ENCODE data around the gene TRPM3. TPM values are rescaled to one million over a fixed set of nuclear protein-coding genes. Genes with fewer than 3 reads are reported as not detected.

Gene TRPM3
- total and polyA plus RNA-seq, 2 of the 13 experiments (the other 11 are each of a cell fraction or from before 2014, with no cell fraction given) = not detected

DNA sequence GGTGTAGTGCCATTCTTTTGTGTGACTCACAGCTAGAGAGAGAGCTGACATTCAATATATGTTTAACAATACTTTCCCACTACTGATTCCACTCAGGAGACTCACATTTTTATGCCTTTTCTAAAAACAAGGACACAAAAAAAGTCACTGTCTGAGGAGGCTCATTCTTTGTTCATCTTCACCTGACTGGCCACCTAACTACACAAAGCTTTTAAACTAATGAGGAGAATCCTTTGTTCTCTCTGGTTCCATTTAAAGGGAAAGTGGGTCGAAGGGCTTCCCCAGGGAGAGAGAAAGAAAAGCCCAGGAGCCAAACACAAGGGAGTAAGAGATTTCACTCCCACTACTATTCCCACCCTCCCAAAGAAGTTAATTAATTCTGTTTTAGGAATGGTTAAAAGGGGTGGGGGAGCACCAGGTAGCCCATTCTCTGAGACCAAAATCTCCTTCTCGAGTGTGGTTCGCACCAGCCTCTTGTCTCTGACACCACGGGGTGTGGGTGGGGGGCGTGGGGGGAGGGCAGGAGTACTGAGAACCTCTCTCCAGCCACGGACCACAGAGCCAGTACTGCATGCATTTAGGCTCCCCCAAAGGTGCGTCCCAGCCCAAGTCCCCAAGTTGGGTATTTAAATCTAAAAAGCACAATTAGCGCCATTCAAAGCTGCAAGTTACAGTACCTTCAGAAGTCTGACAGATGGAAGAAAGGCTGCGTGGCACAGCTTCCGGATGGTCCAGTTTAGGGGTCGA lies 747 bp downstream of the TRPM3 start:
- H3K4me1 ChIP-seq (ENCODE audit: insufficient read depth, low read length) = no peaks in the 10 kb centered on the region
- no peak overlapping the region for H2AFZ ChIP-seq (ENCODE audit: low read length)
- H3K27ac ChIP-seq (ENCODE audit: extremely low read length, insufficient read depth, low read length) = no peak overlapping the region
- DNase-seq (ENCODE audit: low spot score) (no peak), ATAC-seq (no peak), FAIRE-seq (no peak)
- ChIA-PET CTCF (ENCODE audit: low intra/inter-chr PET ratio, low total read pairs) (no interaction called here), POLR2A (no interaction called here)
- in situ Hi-C loops (cut with HindIII; ENCODE audit: extremely low pct_ligation_motif_present, low pct_unique_long_range_greater_than_20kb) = no loop called here
- no peak overlapping the region for H3K4me3 ChIP-seq (replicated peaks in 1 of 3; ENCODE audit: insufficient read depth in 1 of 3, low read depth in 2 of 3, low read length in 3 of 3)
- no peaks in the 10 kb centered on the region for H3K79me2 ChIP-seq (ENCODE audit: insufficient read depth, low read length)
- no peaks in the 10 kb centered on the region for H4K20me1 ChIP-seq (ENCODE audit: insufficient read depth, low read length)
- H3K4me2 ChIP-seq (ENCODE audit: low read depth, low read length) = no peak overlapping the region
- no peak overlapping the region for H3K9ac ChIP-seq (ENCODE audit: insufficient read depth, low read depth, low read length)
- TF ChIP-seq SOX5 (CRISPR knock-in tag; IDR thresholded peaks at IDR 0.05; ENCODE audit: borderline replicate concordance) = no peak
- no peak for TF ChIP-seq HES4 (CRISPR knock-in tag; IDR thresholded peaks at IDR 0.05; ENCODE audit: borderline replicate concordance)
- TF ChIP-seq TCF7 (IDR thresholded peaks at IDR 0.05; ENCODE audit: low read depth) = no peak
- no peak for TF ChIP-seq ZNF451 (CRISPR knock-in tag; IDR thresholded peaks at IDR 0.05)
- no peak for TF ChIP-seq SYNCRIP (IDR thresholded peaks at IDR 0.05; ENCODE audit: insufficient read depth, low read depth, low read length)
- TF ChIP-seq, protein P1, sequence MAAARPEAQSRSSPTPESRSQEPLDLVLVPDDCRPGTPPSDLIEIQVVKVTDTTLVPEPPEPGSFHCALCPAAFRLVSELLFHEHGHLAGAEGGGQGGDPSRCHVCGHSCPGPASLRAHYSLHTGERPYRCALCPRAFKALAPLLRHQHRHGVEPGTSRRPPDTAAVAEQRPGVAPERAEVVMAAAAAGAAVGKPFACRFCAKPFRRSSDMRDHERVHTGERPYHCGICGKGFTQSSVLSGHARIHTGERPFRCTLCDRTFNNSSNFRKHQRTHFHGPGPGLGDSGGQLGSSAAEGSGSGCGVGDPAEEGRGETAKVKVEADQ (CRISPR knock-in tag; IDR thresholded peaks at IDR 0.05; ENCODE audit: borderline replicate concordance) = no peak
- TF ChIP-seq ZBTB8A (CRISPR knock-in tag; IDR thresholded peaks at IDR 0.05; ENCODE audit: borderline replicate concordance, low read depth) = no peak
- TF ChIP-seq ZNF549 (CRISPR knock-in tag; IDR thresholded peaks at IDR 0.05) = no peak
- TF ChIP-seq DNMT3B (CRISPR knock-in tag; conservative IDR thresholded peaks at IDR 0.05) = no peak
- no peaks in the 10 kb centered on the region for H3K27me3 ChIP-seq (ENCODE audit: control insufficient read depth in 1 of 2, insufficient read depth in 2 of 2, low read length in 2 of 2)
- 28% methylated on average over 7 of the region's 11 CpGs for WGBS (ENCODE audit: low lambda C conversion rate)
- no TSS peak for BruUV-seq (replicated peaks)
- no peaks in the 10 kb centered on the region for H3K9me3 ChIP-seq (ENCODE audit: low read length)
- no peaks in the 10 kb centered on the region for H3K36me3 ChIP-seq (replicated peaks in 1 of 2; ENCODE audit: control insufficient read depth in 1 of 2, insufficient read depth in 2 of 2, low read length in 2 of 2)
- intact Hi-C loops (cut with micrococcal nuclease; ENCODE audit: unreplicated experiment) = no loop called here

Data from HepG2 (cell line).